HG03108 (cell line): ENCODE data around the gene UGGT1.
"Not testable (repeated sequence)": the region's sequence is repeated elsewhere in the genome, so short reads cannot be mapped to it uniquely, and the experiment has no call there.

Source experiments
- ATAC-seq: cut with Tn5 transposase; IDR thresholded peaks from one replicate; pipeline ENCODE4 v1.9.1; 2021; ENCODE audit warnings: moderate library complexity; ENCODE audit not compliant: unreplicated experiment

The UGGT1 gene

DNA sequence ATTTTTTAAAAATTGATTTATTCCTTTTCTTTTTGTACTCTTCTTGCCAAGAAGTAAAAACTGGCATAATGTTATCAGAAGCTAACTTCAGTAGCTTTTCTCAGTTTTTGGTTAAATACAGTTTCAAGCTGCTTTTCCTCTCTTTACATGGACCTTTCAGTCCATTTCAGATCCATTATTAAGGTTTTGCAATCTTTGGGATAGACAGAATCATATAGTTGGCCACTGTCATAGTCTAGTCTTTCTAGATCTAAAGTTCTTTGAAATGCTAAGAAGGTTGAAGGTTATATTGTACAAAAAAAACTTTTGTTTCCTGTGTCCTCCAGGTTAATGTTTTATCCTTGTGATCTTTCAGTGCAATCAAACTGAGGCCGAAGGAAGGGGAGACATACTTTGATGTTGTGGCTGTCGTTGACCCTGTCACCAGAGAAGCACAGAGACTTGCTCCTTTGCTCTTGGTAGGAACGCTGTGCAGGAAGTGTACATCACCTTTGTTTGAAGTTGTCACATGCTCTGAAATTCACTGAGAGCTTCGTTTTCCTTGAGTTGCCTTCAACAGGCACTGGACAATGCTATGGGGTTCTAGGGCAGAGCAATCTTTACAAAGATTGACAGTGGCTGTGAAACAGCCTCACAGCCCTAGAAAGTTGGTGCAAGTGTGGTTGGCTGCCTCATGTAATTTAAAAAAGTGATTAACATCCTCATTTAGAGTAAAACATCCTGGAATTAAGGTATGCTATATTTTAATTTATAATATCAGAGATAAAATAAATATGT lies 79.1 kb downstream of the UGGT1 start:
- ATAC-seq, result no peak

DNA sequence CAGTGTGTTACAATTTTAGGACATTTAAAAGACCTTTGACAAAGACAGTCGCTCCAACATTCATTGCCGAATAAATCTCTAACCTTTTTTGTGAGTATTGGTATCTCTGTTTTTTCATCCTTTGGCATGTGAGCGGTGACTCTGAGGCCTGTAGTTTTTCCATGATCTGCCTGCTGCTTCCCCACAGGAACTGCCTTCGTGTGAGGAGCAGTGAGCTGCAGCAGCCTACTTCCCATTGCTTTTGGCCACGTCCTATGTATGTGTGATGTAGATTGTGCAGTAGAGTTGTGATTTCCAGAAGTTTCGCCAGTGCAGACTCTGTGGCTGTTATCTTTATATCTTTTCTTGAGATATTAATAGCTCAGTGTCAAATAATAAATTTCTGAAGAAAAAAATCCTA lies 79.8 kb downstream of the UGGT1 start:
- ATAC-seq, result no peak

DNA sequence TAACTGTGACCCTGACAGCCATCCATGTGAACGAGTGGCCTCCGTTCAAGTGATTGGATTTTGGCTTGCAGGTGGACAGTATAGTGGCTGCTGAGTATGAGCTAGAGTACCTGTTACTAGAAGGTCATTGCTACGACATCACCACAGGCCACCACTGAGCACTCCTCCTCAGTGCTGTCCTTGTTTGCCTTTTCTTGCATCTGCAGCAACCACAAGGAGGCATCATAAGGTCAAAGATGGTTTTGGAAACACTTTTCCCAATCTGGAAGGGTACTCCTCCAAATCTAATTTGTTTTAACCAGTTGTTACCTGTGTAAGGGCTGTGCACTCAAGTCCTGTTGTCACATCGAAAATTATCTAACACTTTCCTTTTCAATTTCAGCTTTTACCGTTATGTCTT lies 81.2 kb downstream of the UGGT1 start:
- no peak for ATAC-seq

DNA sequence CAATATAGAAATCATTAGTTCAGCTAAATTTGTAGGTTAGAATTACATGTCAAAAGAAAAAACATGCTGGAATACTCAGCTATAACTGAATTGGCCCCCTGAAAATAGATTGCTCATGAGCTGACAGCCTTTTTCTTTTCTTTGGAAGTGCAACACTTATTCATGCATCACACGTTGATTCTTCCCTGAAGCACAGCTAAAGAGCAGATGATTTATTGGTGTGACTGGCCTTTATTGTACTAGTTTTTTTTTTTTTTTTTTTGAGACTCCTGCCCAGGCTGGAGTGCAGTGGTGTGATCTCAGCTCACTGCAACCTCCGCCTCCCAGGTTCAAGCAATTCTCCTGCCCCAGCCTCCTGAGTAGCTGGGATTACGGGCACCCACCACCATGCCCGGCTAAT lies 83.1 kb downstream of the UGGT1 start:
- not testable (repeated sequence) for ATAC-seq

DNA sequence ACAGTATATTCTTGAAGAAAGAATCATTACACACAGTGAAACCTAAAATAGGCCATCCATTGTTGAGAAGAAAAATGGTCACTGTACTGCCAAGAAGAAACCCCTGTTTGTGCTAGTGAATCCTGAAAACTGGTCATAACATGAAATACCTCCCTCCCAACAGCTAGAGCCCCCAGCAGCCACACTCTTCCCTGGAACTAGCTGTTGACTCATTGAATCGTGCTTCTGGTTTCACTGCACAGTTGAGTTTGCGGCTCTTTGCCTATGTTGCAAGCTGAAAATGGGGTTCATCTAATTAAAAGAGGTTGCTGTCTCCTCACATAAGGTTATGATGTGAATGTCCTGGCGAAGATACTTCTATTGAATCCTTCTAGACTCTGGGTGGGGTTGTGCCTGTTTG lies 86.3 kb downstream of the UGGT1 start:
- ATAC-seq, result no peak

DNA sequence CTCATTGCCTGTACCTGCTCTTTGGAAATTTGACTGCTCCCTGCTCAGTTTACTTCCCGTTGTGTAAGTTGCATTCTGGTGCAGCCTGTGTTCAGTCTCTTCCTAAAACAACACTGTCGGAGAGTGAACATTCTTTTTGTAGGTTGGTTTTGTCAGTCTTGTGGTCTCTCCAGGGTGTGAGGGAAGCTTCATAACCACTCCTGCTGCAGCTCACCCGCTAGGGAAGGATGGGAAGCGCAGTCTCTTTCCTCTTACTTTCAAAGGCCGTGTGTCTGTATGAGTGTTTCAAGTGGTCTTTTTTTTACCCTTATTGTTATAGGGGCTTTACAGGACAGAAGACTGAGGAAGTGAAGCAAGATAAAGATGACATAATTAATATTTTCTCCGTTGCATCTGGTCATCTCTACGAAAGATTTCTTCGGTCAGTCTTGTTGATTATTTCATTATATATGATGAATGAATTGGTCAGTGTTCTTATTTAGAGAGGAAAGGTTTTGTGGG lies 87.2 kb downstream of the UGGT1 start:
- no peak for ATAC-seq

DNA sequence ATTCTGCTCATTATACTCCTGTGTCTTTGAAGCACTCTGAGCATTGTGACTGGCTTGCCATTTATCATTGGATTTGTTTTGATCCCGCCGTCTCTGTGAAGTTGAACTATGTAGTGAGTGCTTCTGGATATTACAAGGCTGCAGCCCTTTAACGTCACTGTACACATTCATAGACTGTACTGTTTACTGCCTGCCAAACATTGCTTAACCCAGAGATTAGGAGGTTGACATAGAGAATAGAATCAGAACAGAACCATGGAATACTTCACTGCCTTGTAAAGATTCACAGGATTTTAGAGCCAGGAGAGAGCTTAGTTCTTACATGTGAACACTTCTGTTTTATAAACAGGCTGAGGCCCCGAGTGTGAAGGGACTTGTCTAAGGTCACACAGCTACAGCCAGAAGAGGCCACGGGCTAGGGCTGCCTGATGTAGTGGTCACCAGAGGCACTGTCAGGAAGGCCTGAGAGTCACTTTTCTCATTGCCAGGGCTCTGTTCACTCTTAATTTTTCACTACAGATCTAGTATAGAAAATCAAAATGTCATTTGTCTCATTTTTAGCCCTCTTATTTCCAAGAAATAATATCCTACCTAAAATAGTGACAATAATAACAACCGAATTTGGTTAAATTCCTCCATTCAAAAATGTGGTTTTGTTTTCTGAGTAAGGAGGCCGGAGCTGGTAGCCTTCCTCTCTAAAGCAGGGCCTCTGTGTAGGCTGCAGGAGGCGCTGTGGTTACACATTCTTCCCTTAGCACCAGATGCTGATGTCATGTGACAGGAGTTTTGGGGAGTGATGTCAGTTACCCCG lies 87.9 kb downstream of the UGGT1 start:
- peak; percentile 69 for ATAC-seq

DNA sequence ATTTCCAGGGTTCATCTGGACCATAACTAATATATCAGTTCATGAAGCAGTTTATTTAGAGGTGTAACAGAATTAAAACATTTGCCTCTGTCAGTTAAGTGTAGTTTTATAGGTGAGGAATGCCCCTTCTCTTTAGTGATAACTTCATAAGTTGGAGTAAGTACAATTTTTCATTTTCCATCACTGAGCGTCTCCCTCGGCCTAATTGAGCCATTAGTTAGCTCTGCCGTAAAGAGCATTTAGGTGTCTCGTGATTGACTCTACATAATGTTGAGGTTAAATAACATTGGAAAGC lies 88.4 kb downstream of the UGGT1 start:
- ATAC-seq, result no peak

DNA sequence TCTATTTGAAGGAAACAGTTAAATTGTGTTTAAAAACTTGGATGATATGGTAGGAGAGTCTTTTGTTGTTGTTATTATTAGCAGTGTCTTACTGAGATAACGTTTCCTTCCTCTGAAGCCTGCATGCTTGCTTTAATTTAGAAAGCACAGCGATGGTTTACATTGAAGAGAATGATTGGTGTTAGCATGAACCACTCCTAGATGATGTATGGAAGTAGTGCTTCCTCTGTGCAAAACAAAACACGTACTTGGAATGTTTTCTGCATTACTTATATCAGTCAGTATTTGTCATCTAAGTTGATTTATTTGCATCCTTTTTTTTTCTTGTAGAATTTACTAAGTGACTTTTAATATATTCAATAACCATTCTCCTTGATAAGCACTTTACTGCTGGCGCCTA lies 89.0 kb downstream of the UGGT1 start:
- no peak for ATAC-seq

DNA sequence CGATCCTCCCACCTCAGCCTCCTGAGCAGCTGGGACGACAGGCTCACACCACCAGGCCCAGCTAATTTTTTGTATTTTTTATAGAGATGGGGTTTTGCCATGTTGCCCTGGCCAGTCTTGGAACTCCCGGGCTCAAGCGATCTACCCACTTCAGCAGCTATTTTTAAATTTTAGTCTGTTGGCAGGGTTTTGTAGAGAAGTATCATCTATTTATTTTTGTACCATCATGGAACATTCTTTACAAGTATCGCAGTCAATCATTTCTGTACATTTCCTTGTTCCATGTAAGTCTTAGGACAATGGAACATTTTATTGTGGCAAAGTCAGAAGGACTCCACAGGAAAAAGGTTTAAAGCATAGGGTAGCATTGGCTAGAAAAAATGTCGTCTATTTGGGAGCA lies 94.6 kb downstream of the UGGT1 start:
- ATAC-seq, result no peak

DNA sequence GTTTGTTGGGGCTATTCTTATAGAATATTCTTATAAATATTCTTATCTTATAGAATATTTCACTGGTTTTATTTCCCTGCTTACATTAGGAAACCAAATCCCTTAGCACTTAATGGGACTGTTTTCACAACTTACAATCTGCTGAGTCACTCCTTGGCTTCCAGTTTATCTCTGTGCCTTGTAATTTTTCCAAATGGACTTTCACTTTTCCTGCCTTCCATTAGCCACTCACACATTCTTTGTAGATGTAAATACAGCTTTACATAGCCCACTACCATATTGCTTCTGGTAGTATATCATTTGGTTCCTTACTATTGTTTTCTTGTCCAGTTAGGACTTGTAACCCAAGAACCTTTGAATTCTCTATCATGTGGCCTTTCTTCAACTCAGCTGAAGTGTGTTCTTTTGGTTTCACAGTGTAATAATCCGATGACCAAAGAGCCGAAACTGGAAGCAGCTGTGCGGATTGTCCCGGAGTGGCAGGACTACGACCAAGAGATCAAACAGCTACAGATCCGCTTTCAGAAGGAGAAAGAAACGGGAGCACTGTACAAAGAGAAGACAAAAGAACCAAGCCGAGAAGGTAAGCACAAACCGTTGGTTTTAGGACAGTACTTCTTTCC lies 96.1 kb downstream of the UGGT1 start:
- no peak for ATAC-seq

DNA sequence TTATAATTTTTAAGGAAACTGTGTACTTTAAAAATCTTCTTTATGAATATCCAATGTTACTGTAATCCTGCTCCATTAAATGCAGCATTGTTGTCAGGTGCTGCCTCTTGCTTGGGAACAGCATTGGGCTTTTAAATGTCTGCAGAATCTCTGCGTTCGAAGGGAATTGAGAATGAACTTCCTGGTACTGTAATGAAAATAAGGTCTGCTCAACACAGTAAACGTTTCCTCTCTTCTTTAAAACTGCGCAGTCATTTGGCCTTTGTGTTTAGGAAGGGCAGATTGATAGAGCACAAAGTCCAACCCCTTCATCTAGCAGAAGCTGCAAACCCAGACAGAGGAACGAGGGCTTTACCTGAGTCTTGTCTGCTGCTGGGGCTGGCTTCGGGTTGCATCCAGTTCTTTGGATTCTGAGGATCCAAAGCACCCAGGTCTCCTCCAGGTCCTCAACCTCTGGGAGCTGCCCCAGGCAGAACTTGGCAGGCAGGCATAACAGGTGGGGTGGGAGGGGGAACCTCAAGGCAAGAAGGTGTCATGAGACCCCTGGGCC lies 104.5 kb downstream of the UGGT1 start:
- no peak for ATAC-seq

DNA sequence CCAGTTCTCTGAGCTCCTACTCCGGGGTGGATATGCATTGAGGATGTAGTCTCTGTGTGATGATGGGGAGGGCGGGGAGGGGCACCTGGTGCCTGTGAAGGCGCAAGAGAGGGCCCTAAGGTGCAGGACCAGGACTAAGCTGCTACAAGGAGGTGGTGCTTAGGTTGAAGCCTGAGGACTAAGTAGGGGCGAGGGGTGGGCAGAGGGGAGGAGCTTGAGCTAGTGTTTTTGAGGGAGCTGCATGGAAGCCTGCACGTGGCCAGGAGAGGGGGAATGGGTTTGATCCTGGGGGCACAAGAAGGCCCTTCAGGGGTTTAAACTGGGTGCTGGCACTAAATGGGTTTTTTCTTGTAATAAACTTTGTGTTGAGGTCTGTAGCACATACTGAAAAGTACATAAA lies 105.0 kb downstream of the UGGT1 start:
- ATAC-seq, result no peak

DNA sequence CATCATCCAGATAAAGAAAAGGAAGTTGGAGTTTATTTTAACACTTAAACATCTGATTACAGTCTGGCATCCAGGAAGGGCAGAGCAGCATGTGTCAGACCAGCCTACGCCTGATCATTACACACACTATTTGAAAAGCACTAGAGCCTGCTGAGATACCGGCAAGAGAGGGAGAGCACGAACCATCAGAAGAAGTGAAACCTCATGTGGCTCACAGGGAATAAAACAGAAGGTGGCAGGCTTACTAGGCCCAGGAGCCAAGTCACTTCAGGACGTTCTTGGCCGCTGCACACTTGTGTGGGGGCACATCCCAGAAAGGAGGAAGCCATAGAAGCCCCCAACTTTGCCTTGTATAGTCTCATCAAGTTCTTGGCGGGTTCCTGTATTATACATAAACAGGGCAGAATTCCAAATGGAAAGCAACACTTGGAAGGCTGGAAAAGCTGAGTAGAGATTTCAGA lies 105.5 kb downstream of the UGGT1 start:
- ATAC-seq, result peak; percentile 58

DNA sequence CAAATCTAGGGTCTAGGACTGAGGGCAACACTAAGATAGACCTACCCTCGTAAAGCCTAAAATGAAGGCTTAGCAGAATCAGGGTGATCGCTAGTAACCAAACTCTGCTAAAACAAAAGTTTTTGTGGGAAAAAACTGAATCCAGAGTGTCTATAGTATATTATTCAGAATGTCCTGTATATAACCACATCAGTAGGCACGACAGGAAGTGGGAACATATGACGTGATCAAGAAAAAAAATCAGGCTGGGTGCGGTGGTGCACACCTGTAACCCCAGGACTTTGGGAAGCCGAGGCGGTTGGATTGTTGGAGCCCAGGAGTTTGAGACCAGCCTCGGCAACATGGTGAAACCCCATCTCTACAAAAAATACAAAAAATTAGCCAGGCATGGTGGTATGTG lies 106.1 kb downstream of the UGGT1 start:
- no peak for ATAC-seq

DNA sequence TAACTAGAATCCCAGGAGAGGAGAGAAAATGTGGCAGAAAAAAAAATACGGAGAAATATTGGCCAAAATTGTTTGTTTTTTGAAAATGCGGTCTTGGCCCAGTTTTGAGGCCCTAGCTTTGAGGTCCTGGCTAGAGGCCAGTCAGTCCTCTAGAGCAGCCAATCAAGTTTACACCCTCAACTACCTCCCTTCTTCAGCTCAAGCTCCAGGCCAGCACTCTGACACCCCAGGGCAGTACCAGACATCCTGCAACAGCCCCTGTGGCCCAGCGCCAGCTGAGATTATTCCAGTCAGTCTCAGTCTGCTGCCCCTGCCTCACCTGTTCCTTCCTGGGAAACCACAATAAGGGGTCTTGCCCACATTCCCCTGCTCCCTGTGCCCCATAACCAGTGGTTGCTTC lies 107.7 kb downstream of the UGGT1 start:
- no peak for ATAC-seq

DNA sequence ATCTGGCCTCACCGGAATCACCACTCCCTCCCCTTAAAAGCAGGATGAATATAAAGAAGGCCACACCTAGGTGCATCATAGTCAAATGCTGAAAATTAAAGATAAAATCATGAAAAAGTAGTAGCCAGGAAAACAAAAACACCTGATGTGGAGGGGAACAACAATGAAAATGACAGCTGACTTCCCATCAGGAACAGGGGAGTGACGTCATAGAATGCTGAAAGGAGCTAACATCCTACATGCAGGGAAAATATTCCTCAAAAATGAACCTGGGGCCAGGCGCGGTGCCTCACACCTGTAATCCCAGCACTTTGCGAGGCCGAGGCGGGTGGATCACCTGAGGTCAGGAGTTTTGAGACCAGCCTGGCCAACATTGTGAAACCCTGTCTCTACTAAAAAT lies 108.1 kb downstream of the UGGT1 start:
- ATAC-seq, result no peak

DNA sequence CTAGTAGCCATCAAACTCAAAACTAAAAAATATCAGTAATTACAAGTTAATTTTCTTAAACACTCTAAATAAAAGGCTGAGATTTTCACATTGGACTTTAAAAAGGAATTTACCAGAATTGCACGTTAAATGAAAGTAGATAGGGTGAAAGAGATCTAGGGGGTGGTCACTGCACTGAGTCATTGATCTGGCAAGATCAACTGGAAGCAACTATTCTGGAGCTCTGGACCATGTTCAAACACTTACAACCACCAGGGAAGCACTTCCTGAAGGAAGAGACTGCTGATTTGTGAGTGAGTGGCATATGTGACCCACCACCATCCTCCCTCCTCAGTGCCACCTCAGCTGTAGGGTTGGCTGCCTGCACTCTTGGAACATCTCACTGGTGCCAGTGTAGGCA lies 111.8 kb downstream of the UGGT1 start:
- ATAC-seq, result no peak

DNA sequence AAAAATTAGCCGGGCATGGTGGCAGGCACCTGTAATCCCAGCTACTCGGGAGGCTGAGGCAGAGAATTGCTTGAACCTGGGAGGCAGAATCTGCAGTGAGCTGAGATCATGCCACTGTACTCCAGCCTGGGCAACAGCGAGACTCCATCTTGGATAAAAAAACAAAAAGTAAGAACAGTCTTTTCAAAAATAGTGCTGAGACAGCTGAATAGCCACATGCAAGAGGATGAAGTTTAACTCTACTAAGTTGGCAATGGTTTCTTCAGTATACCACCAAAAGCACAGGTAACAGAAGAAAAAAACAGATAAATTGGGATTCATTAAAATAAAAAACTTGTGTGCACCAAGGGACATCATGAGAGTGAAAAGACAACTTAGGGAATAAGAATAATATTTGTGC lies 115.2 kb downstream of the UGGT1 start:
- ATAC-seq, result no peak

DNA sequence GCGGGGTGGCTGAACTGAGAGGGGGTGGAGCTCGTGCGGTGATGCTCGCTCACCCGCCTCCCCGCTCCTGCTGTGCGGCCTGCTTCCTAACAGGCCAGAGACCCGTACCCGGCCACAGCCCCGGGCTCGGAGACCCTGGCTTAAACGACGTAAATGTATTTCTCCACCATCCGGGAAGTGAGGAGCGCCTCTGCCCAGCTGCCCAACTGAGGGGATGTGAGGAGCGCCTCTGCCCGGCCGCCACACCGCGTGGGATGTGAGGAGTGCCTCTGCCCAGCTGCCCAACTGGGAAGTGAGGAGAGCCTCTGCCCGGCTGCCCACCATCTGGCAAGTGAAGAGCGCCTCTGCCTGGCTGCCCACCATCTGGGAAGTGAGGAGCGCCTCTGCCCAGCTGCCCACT lies 117.0 kb downstream of the UGGT1 start:
- ATAC-seq, result no peak

DNA sequence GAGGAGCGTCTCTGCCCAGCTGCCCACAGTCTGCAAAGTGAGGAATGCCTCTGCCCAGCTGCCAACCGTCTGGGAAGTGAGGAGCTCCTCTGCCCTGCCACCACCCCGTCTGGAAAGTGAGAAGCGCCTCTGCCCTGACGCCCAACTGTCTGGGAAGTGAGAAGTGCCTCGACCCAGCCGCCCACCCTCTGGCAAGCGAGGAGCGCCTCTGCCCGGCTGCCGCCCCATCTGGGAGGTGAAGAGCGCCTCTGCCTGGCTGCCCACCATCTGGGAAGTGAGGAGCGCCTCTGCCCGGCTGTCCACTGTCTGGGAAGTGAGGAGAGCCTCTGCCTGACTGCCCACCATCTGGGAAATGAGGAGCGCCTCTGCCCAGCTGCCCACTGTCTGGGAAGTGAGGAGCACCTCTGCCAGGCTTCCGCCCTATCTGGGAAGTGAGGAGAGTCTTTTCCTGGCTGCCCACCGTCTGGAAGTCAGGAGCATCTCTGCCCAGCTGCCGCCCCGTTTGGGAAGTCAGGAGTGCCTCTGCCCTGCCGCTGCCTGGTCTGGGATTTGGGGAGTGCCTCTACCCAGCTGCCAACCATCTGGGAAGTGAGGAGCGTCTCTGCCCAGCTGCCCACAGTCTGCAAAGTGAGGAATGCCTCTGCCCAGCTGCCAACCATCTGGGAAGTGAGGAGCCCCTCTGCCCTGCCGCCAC lies 117.8 kb downstream of the UGGT1 start:
- ATAC-seq, result not testable (repeated sequence)
